Sigmoid colon (tissue), 4 donors: ENCODE measurements around the gene IFNGR2.
"Not testable (repeated sequence)": the region's sequence is repeated elsewhere in the genome, so short reads cannot be mapped to it uniquely, and the experiment has no call there.

Experiments used
- EP300 ChIP-seq, 4 donors: sonication (generic); formaldehyde crosslinking; IDR thresholded peaks; one replicate each; pipeline ENCODE4 v1.6.1; 2017; ENCODE audit warnings: antibody characterized with exemption in 4 of 4
- POLR2A ChIP-seq, 2 donors: fragments of 450-650 bp; IDR thresholded peaks; one replicate each; pipeline ENCODE4 v1.6.1; 2016; ENCODE audit warnings: antibody characterized with exemption in 2 of 2, mild to moderate bottlenecking in 2 of 2, moderate library complexity in 2 of 2
- POLR2AphosphoS5 ChIP-seq, 4 donors: sonication (generic); formaldehyde crosslinking; IDR thresholded peaks; one replicate each; pipeline ENCODE4 v1.6.1; 2017; ENCODE audit warnings: antibody characterized with exemption in 4 of 4
- TF ChIP-seq, protein P1 (sequence below), 4 experiments: fragments of 450-650 bp in 3 of 4; fragments of 200-600 bp in 1 of 4; IDR thresholded peaks; one replicate each; pipeline ENCODE4 v1.5.1; 2016 to 2019; ENCODE audit warnings: antibody characterized with exemption in 4 of 4, mild to moderate bottlenecking in 3 of 4, moderate library complexity in 2 of 4

DNA sequence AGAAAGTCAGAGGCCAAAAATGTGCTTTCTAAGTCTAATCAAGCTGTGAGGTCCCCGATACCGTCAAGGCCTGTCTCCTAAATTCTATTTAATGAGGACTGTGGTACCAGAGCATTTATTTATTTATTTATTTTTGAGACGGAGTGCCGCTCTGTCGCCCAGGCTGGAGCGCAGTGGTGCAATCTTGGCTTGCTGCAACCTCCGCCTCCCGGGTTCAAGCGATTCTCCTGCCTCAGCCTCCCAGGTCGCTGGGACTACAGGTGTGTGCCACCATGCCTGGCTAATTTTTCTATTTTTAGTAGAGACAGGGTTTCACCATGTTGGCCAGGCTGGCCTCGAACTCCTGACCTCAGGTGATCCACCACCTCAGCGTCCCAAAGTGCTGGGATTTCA is 9.2 kb downstream of the IFNGR2 start:
- TF ChIP-seq, protein P1, sequence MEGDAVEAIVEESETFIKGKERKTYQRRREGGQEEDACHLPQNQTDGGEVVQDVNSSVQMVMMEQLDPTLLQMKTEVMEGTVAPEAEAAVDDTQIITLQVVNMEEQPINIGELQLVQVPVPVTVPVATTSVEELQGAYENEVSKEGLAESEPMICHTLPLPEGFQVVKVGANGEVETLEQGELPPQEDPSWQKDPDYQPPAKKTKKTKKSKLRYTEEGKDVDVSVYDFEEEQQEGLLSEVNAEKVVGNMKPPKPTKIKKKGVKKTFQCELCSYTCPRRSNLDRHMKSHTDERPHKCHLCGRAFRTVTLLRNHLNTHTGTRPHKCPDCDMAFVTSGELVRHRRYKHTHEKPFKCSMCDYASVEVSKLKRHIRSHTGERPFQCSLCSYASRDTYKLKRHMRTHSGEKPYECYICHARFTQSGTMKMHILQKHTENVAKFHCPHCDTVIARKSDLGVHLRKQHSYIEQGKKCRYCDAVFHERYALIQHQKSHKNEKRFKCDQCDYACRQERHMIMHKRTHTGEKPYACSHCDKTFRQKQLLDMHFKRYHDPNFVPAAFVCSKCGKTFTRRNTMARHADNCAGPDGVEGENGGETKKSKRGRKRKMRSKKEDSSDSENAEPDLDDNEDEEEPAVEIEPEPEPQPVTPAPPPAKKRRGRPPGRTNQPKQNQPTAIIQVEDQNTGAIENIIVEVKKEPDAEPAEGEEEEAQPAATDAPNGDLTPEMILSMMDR (IDR thresholded peaks at IDR 0.05) = not testable (repeated sequence)
- not testable (repeated sequence) for TF ChIP-seq POLR2AphosphoS5, POLR2A, EP300 (IDR thresholded peaks at IDR 0.05)
